Testis (tissue), 3 donors: ENCODE results near the gene SDK1. TPM values are rescaled to one million over a fixed set of nuclear protein-coding genes. Genes with fewer than 3 reads are reported as not detected.

Source experiments
- DNase-seq: peaks from one replicate; pipeline ENCODE4 v3.0.0-alpha.2; 2019
- H3K27ac ChIP-seq, 2 donors: fragments of 200-600 bp; sonication (generic); one replicate each; pipeline ENCODE4 v1.5.1; 2019
- H3K27me3 ChIP-seq: fragments of 200-600 bp; sonication (generic); one replicate; pipeline ENCODE4 v1.5.1; 2019
- H3K36me3 ChIP-seq: fragments of 200-600 bp; sonication (generic); one replicate; pipeline ENCODE4 v1.5.1; 2017; ENCODE audit warnings: low read depth; ENCODE audit errors: missing control alignments
- H3K4me1 ChIP-seq: fragments of 200-600 bp; sonication (generic); one replicate; pipeline ENCODE4 v1.5.1; 2019
- H3K4me3 ChIP-seq, 2 donors: fragments of 200-600 bp; sonication (generic); one replicate each; pipeline ENCODE4 v1.5.1; 2017 to 2019
- H3K9me3 ChIP-seq: fragments of 200-600 bp; sonication (generic); one replicate; pipeline ENCODE4 v1.5.1; 2017
- POLR2A ChIP-seq: fragments of 450-650 bp; IDR thresholded peaks from one replicate; pipeline ENCODE4 v1.6.1; 2017; ENCODE audit warnings: antibody characterized with exemption, mild to moderate bottlenecking, moderate library complexity
- WGBS, 2 donors: methylation state at CpG; one replicate each; pipeline ENCODE4 v1.1.5; 2018; 5-methylcytosine and 5-hydroxymethylcytosine counted together
- intact Hi-C: fragments of 100-400 bp; cut with DNase I; formaldehyde crosslinking; loops from one replicate; pipeline ENCODE4 v1.15.1; 2023; ENCODE audit warnings: low total_unique reads
- polyA plus RNA-seq: library from polyadenylated mRNA; stranded (reverse); fragments of 350-450 nt; fragmentation: Illumina TruSeq; extraction: RNeasy Lipid Tissue Mini Kit (QIAGEN cat#74804); gene quantifications from one replicate; pipeline ENCODE4 v1.2.3, GENCODE V29; 2014; ENCODE audit warnings: low read depth, low replicate concordance; ENCODE audit not compliant: insufficient read depth
- total RNA-seq, 2 donors: library from RNA; depleted of rRNA; stranded (reverse); fragments of >200 nt; gene quantifications; one replicate each; pipeline ENCODE4 v1.2.3, GENCODE V29; 2016
- TF ChIP-seq, protein P1 (sequence below), 3 experiments: fragments of 450-650 bp in 2 of 3; fragments of 200-600 bp in 1 of 3; sonication (generic) in 1 of 3; IDR thresholded peaks; one replicate each; pipeline ENCODE4 v1.5.1; 2016 to 2019; ENCODE audit warnings: antibody characterized with exemption in 3 of 3, mild to moderate bottlenecking in 2 of 3, moderate library complexity in 1 of 3

The SDK1 gene
- total and polyA plus RNA-seq, 3 donors from 2014 or later = 20.0 to 36.2 (median 24.9) TPM

DNA sequence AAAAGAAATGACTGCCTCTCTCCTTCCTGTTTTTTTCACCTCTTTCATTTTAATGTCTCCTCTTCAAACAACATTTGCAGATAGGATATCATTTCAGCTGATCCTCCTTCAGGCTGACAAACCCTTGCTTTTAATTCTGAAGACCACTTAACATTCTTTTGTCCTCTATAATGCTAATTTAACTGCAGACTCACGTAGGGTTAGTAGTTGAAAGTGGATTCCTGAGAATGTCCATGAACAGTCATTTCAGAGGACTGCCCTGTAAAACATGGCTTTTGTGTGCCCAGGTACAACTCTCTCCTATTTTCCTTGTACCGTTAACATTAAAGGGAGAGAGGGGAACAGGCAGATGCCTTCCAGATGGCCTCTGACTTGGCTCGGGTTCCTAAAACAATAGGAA, 524.4 kb downstream of the SDK1 start:
- TF ChIP-seq, protein P1, sequence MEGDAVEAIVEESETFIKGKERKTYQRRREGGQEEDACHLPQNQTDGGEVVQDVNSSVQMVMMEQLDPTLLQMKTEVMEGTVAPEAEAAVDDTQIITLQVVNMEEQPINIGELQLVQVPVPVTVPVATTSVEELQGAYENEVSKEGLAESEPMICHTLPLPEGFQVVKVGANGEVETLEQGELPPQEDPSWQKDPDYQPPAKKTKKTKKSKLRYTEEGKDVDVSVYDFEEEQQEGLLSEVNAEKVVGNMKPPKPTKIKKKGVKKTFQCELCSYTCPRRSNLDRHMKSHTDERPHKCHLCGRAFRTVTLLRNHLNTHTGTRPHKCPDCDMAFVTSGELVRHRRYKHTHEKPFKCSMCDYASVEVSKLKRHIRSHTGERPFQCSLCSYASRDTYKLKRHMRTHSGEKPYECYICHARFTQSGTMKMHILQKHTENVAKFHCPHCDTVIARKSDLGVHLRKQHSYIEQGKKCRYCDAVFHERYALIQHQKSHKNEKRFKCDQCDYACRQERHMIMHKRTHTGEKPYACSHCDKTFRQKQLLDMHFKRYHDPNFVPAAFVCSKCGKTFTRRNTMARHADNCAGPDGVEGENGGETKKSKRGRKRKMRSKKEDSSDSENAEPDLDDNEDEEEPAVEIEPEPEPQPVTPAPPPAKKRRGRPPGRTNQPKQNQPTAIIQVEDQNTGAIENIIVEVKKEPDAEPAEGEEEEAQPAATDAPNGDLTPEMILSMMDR (IDR thresholded peaks at IDR 0.05) = no peak
- TF ChIP-seq POLR2A = no peak
- H3K9me3 ChIP-seq = no peaks in the 10 kb centered on the region
- no peaks in the 10 kb centered on the region for H3K36me3 ChIP-seq
- DNase-seq = no peak
- WGBS, 2 donors = 75 to 90% methylated on average over 3 of the region's 3 CpGs
- intact Hi-C loops = no loop called here
- H3K4me1 ChIP-seq = no peaks in the 10 kb centered on the region
- H3K4me3 ChIP-seq = no peak overlapping the region
- H3K27me3 ChIP-seq = no peaks in the 10 kb centered on the region
- H3K27ac ChIP-seq = no peak overlapping the region

DNA sequence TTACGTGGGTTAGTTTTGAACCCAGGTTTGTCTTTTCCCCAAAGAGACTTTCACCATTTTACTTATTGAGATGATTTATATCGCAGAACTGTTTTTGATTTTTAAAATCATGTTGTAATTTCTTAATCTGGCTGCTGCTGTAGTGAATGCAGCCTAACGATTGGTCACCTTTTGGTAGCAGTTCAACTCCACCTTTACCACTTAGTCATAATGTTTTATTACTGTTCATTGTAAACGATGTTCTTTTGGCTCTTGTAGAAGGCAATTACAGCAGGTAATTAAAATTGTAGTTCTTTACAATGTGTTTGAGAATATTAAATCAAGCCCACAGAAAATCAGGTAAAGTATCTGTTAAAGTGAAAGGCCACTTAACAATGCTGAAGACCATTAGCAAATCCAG, 531.1 kb downstream of the SDK1 start:
- no peak for TF ChIP-seq POLR2A
- TF ChIP-seq, protein P1 (IDR thresholded peaks at IDR 0.05) = no peak
- no peak for DNase-seq
- Histone ChIP-seq H3K36me3 (no peaks in the 10 kb centered on the region), H3K9me3 (no peaks in the 10 kb centered on the region), H3K27me3 (no peaks in the 10 kb centered on the region), H3K4me1 (no peaks in the 10 kb centered on the region), H3K27ac (no peak overlapping the region), H3K4me3 (no peak overlapping the region)
- intact Hi-C loops = no loop called here
- 76% methylated on average over 4 of the region's 4 CpGs for WGBS, 2 donors

DNA sequence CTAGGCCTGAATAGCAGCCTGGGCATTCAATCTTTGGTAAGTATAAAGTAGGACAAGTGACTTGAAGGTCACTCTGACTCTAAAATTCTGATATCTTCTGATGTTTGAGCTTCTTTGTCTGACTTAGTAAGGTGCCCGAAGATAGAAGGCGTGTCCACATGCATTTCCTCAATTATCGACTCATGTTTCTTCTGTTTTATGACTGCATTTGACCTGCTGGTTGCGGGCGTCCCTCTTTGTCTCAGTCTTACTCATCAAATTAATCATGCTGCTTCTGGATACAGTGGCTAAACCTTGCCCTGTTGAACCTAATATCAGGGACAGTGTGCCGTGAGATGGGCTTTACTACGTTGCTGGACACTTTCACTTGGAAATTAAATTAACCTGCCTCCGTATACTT, 534.1 kb downstream of the SDK1 start:
- WGBS, 2 donors = 94 to 95% methylated on average over 8 of the region's 8 CpGs
- Histone ChIP-seq H3K9me3 (no peaks in the 10 kb centered on the region), H3K36me3 (no peaks in the 10 kb centered on the region), H3K4me1 (no peaks in the 10 kb centered on the region), H3K27me3 (no peaks in the 10 kb centered on the region), H3K27ac (no peak overlapping the region), H3K4me3 (no peak overlapping the region)
- intact Hi-C loops = no loop called here
- TF ChIP-seq, protein P1 (IDR thresholded peaks at IDR 0.05) = no peak
- no peak for TF ChIP-seq POLR2A
- no peak for DNase-seq

DNA sequence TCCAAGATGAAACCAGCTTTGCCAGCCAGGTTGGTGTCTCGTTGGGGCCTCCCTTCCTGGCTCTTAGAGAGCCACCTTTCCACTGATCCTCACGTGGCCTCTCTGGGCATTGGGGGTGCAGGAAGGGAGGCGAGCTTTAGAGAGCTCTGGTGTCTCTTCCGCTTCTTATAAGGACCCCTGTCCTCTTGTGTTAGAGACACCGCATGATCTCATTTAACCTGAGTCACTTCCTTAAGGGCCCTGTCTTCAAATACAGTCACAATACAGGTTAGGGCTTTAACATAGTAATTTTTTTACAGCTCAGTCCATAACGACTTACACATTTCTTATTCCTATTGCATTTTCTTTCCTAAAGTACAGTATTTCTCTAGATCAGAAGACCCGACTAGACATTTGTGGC, 535.8 kb downstream of the SDK1 start:
- Histone ChIP-seq H3K4me1 (no peaks in the 10 kb centered on the region), H3K27ac (no peak overlapping the region), H3K9me3 (no peaks in the 10 kb centered on the region), H3K36me3 (no peaks in the 10 kb centered on the region), H3K4me3 (no peak overlapping the region), H3K27me3 (no peaks in the 10 kb centered on the region)
- WGBS, 2 donors = 90 to 94% methylated on average over 7 of the region's 7 CpGs
- no peak for DNase-seq
- TF ChIP-seq, protein P1 (IDR thresholded peaks at IDR 0.05) = no peak
- no peak for TF ChIP-seq POLR2A
- intact Hi-C loops = no loop called here

DNA sequence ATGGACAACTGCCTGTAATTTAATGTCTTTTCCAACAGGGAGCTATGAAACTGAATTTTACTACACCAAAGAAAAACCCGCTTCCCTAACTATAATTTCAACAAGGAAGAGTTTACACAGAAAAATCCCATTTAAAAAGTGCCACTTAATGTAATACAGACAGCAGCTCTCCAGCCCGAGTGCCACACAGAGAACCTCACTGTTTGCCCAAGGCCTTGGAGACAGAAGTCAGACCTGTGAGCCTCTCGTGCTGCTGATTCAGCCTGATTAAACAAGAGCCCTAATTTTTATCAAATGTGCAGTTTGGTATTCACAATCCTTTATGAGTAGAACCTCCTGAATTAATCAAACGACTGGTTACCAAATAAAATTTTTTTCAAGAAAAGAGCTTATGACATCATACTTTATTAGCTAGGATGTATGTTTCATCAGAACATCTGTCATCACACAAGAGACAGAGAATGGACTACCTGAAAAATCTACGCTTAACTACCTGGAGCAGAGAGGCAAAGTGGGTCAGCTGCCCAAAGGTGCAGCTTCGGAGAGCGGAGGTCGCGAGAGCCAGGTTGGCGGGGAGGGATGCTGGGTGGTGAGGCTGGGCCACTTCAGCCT, 543.6 kb downstream of the SDK1 start:
- DNase-seq = no peak
- Histone ChIP-seq H3K27me3 (no peaks in the 10 kb centered on the region), H3K4me3 (no peak overlapping the region), H3K9me3 (no peaks in the 10 kb centered on the region), H3K36me3 (no peaks in the 10 kb centered on the region), H3K27ac (no peak overlapping the region), H3K4me1 (no peaks in the 10 kb centered on the region)
- 92 to 93% methylated on average over 10 of the region's 10 CpGs for WGBS, 2 donors
- no peak for TF ChIP-seq POLR2A
- TF ChIP-seq, protein P1 (IDR thresholded peaks at IDR 0.05) = no peak
- intact Hi-C loops = no loop called here
